CD4-positive, CD25-positive, alpha-beta regulatory T cell (primary cell): Measurements from ENCODE around the gene ZNF462. TPM values are rescaled to one million over a fixed set of nuclear protein-coding genes. Genes with fewer than 3 reads are reported as not detected.

ENCODE experiments used
- ATAC-seq, 2 donors: fragments of 150-1000 bp; cut with Tn5 transposase; one replicate each; pipeline ENCODE4 v1.10.0; 2021; ENCODE audit warnings: low read depth in 2 of 2, moderate number of reproducible peaks in 2 of 2, moderate library complexity in 1 of 2
- DNase-seq, 3 donors: peaks; one replicate each; pipeline versions ENCODE4 v3.0.0 to v3.0.0-alpha.2; 2012 to 2022; ENCODE audit warnings: mixed read lengths in 1 of 3
- H3K27ac ChIP-seq: one replicate; pipeline ENCODE4 v1.7.0; 2013; ENCODE audit warnings: mild to moderate bottlenecking, low read length; ENCODE audit not compliant: insufficient read depth, poor library complexity, severe bottlenecking
- H3K27me3 ChIP-seq: one replicate; pipeline ENCODE4 v1.7.0; 2013; ENCODE audit warnings: low read length; ENCODE audit not compliant: control insufficient read depth, insufficient read depth
- H3K36me3 ChIP-seq: one replicate; pipeline ENCODE4 v1.7.0; 2013; ENCODE audit warnings: mild to moderate bottlenecking, low read length, moderate library complexity; ENCODE audit not compliant: control insufficient read depth, insufficient read depth
- H3K4me1 ChIP-seq: 2 replicates; pipeline ENCODE4 v1.7.0; 2013; ENCODE audit warnings: mild to moderate bottlenecking, low read length; ENCODE audit not compliant: insufficient read depth, control insufficient read depth, poor library complexity, severe bottlenecking
- H3K4me3 ChIP-seq: one replicate; pipeline ENCODE4 v1.7.0; 2013; ENCODE audit warnings: low read depth, mild to moderate bottlenecking, low read length, moderate library complexity
- H3K9me3 ChIP-seq, 2 experiments: 1 replicate in 1 of 2; 2 replicates in 1 of 2; pipeline ENCODE4 v1.7.0; 2013; ENCODE audit warnings: low read length in 2 of 2, mild to moderate bottlenecking in 1 of 2, moderate library complexity in 1 of 2; ENCODE audit not compliant: control insufficient read depth in 2 of 2
- H3K27ac Mint-ChIP-seq, 3 donors: one replicate each; pipeline ENCODE4 v1.8.0; 2020 to 2022; ENCODE audit warnings: mild to moderate bottlenecking in 3 of 3, mixed read lengths in 3 of 3, moderate library complexity in 2 of 3
- H3K27me3 Mint-ChIP-seq: one replicate; pipeline ENCODE4 v1.8.0; 2022; ENCODE audit warnings: mild to moderate bottlenecking, mixed read lengths
- H3K36me3 Mint-ChIP-seq: one replicate; pipeline ENCODE4 v1.8.0; 2020; ENCODE audit warnings: mixed read lengths
- H3K4me1 Mint-ChIP-seq, 4 donors: one replicate each; pipeline ENCODE4 v1.8.0; 2020 to 2022; ENCODE audit warnings: mixed read lengths in 4 of 4, mild to moderate bottlenecking in 1 of 4
- H3K4me3 Mint-ChIP-seq, 4 donors: one replicate each; pipeline ENCODE4 v1.8.0; 2020 to 2022; ENCODE audit warnings: mild to moderate bottlenecking in 4 of 4, mixed read lengths in 4 of 4, moderate library complexity in 3 of 4
- H3K9me3 Mint-ChIP-seq, 7 donors: one replicate each; pipeline ENCODE4 v1.8.0; 2020 to 2022; ENCODE audit warnings: mixed read lengths in 7 of 7, mild to moderate bottlenecking in 3 of 7, moderate library complexity in 2 of 7
- polyA plus RNA-seq, 4 donors: library from polyadenylated mRNA; unstranded; fragments of 300-500 nt; fragmentation: Illumina TruSeq; gene quantifications; one replicate each; pipeline ENCODE4 v1.2.3, GENCODE V29; 2021
- total RNA-seq: library from RNA; stranded (reverse); gene quantifications from one replicate; pipeline ENCODE4 v1.2.3, GENCODE V29; 2022

ZNF462 gene
- total and polyA plus RNA-seq, 5 donors from 2014 or later = 0.62 to 1.7 TPM; not detected in 3

DNA sequence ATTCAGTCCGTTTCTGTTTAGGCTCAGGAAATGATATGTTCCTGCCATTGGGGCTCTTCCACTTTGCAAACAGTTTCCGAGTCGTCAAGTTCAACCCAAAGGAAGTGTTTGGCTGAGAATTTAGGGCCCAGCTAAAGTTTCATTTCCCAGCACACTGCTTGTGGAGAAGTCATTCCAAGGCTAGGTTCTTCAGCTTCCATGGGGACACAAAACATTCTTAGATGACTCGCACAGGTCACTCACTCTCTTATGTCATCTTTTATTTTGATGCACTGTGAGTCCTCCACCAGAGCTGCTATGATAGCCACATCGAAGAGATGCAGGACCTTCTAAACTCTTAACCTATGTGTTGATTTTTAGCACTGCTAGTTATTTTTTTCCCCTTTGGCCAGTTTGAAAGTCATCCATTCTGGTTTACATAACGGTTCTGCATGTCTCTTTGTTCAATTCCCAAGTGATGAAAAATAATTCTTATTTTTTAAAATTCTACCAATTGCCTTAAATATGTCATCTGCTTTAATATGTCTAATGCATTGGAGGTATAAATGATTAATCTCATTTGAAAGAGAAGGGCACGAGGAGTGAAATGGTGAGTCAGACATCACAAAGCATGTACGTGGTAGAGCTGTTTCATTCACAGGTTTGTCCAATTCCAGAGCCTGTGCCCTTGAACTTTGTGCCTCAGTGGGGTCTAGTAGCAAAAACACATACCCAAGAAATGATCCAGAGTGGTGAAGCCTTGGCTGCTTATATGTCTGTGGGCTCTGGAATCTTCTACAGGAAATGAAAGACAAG, 84.3 kb downstream of the ZNF462 start:
- Mint-ChIP-seq H3K9me3 (peaks cover 0 to 2% (median 0%) of the 10 kb centered on the region in 7 donors), H3K4me3 (no peak overlapping the region), H3K27ac (no peak overlapping the region), H3K36me3 (no peaks in the 10 kb centered on the region), H3K27me3 (no peaks in the 10 kb centered on the region), H3K4me1 (no peaks in the 10 kb centered on the region)
- no peaks in the 10 kb centered on the region for H3K9me3 ChIP-seq
- ATAC-seq = no peak
- H3K4me3 ChIP-seq = no peak overlapping the region
- DNase-seq = no peak
- H3K27me3 ChIP-seq = no peaks in the 10 kb centered on the region
- H3K27ac ChIP-seq = no peak overlapping the region
- no peaks in the 10 kb centered on the region for H3K4me1 ChIP-seq
- no peaks in the 10 kb centered on the region for H3K36me3 ChIP-seq

DNA sequence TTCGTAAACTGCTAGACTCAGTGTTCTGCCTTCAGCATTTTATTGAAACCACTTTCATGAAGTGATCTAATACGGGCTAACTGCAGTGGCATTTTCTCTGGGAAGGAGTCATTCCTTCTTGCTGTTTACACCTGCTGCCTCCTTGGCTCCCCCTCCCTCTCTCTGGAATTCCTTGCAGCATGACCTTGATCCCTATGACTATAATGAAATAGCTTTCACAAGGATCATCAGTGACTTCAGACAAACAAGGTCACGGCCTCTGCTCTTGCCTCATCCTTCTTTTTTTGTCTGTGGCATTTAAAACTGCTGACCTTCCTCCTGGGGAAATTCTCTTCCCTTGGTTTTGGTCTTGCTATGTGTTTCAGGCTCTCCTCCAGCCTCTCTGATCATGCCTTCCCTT, 90.2 kb downstream of the ZNF462 start:
- ATAC-seq = no peak
- H3K4me1 Mint-ChIP-seq = no peaks in the 10 kb centered on the region
- H3K27ac Mint-ChIP-seq = no peak overlapping the region
- H3K36me3 Mint-ChIP-seq = no peaks in the 10 kb centered on the region
- DNase-seq = no peak
- peaks cover 5% of the 10 kb centered on the region for H3K27me3 Mint-ChIP-seq
- Histone ChIP-seq H3K4me1 (no peaks in the 10 kb centered on the region), H3K27ac (no peak overlapping the region), H3K27me3 (no peaks in the 10 kb centered on the region), H3K36me3 (no peaks in the 10 kb centered on the region), H3K4me3 (no peak overlapping the region), H3K9me3 (no peaks in the 10 kb centered on the region)
- H3K4me3 Mint-ChIP-seq = no peak overlapping the region
- H3K9me3 Mint-ChIP-seq = peaks cover 0 to 15% (median 2%) of the 10 kb centered on the region in 7 donors

DNA sequence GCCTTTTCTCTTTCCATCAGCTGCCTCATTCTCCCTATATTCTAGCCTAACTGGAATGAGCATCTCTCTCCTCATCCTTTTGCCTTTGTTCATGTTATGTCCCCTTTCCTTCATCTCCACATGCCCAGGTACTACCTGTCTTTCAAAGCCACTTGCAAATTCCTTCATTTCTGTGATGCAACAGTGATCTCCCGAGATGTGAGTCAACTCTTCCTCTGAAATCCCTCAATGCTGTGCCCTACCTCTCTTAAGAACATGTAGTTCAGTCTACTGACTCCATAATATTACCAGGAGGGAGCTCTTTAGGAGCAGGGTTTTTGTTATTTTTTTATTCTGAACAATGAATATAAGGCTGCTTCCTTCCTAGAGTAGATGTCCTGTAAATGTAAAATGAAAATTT, 91.6 kb downstream of the ZNF462 start:
- no peak for ATAC-seq
- Histone ChIP-seq H3K4me1 (no peaks in the 10 kb centered on the region), H3K27ac (no peak overlapping the region), H3K9me3 (no peaks in the 10 kb centered on the region), H3K4me3 (no peak overlapping the region), H3K36me3 (no peaks in the 10 kb centered on the region), H3K27me3 (no peaks in the 10 kb centered on the region)
- Mint-ChIP-seq H3K36me3 (no peaks in the 10 kb centered on the region), H3K4me1 (no peaks in the 10 kb centered on the region), H3K9me3 (peaks cover 0 to 15% (median 2%) of the 10 kb centered on the region in 7 donors), H3K27ac (no peak overlapping the region), H3K27me3 (peaks cover 5% of the 10 kb centered on the region), H3K4me3 (no peak overlapping the region)
- DNase-seq = no peak

DNA sequence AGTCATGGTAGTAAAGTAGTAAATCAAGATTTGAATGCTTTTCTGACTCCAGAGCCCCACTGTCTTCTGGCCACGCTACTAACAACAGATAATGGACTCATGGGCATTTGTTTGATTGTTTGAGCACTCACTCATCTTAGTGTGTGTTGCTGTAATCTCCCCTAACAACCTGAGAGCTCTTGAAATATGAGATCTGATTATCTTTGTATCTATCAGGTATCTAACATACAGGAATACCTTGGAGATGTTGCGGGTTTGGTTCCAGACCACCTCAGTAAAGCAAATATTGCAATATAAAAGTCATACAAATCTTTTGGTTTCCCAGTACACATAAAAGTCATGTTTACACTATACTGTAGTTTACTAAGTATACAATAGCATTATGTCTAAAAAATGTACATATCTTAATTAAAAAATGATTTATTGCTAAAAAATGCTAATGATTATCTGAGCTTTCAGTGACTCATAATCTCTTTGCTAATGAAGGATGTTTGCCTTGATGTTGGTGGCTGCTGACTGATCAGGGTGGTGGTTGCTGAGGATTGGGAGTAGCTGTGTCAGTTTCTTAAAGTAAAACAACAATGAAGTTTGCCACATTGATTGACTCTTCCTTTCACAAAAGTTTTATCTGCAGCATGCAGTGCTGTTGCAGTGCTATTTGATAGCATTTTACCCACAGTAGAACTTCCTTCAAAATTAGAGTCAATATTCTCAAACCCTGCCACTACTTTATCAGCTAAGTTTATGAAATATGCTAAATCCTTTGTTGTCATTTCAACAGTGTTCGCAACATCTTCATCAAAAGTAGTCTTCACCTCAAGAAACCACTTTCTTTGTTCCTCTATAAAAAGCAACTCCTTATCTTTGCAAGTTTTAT, 92.2 kb downstream of the ZNF462 start:
- peaks cover 5% of the 10 kb centered on the region for H3K27me3 Mint-ChIP-seq
- no peaks in the 10 kb centered on the region for H3K36me3 Mint-ChIP-seq
- DNase-seq (no peak), ATAC-seq (no peak)
- no peak overlapping the region for H3K4me3 Mint-ChIP-seq
- Histone ChIP-seq H3K27me3 (no peaks in the 10 kb centered on the region), H3K4me1 (no peaks in the 10 kb centered on the region), H3K36me3 (no peaks in the 10 kb centered on the region), H3K4me3 (no peak overlapping the region), H3K9me3 (no peaks in the 10 kb centered on the region), H3K27ac (no peak overlapping the region)
- no peak overlapping the region for H3K27ac Mint-ChIP-seq
- H3K4me1 Mint-ChIP-seq = no peaks in the 10 kb centered on the region
- H3K9me3 Mint-ChIP-seq = peaks cover 0 to 15% (median 2%) of the 10 kb centered on the region in 7 donors

DNA sequence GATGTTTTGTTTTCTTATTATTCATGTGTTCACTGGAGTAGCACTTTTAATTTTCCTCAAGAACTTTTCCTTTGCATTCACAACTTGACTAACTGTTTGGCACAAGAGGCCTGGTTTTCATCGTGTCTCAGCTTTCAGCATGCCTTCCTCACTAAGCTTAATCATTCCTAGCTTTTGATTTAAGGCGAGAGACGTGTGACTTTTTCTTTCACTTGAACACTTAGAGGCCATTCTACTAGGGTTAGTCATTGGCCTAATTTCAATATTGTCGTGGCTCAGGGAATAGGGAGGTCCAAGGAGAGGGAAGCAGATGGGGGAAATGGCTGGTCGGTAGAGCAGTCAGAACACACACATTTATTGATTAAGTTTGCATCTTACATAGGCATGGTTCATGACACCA, 94.0 kb downstream of the ZNF462 start:
- Mint-ChIP-seq H3K36me3 (no peaks in the 10 kb centered on the region), H3K4me3 (no peak overlapping the region), H3K9me3 (peaks cover 0 to 14% (median 2%) of the 10 kb centered on the region in 7 donors), H3K27me3 (peaks cover 5% of the 10 kb centered on the region), H3K27ac (no peak overlapping the region), H3K4me1 (no peaks in the 10 kb centered on the region)
- Histone ChIP-seq H3K27me3 (no peaks in the 10 kb centered on the region), H3K9me3 (no peaks in the 10 kb centered on the region), H3K4me3 (no peak overlapping the region), H3K27ac (no peak overlapping the region), H3K36me3 (no peaks in the 10 kb centered on the region), H3K4me1 (no peaks in the 10 kb centered on the region)
- DNase-seq (no peak), ATAC-seq (no peak)

DNA sequence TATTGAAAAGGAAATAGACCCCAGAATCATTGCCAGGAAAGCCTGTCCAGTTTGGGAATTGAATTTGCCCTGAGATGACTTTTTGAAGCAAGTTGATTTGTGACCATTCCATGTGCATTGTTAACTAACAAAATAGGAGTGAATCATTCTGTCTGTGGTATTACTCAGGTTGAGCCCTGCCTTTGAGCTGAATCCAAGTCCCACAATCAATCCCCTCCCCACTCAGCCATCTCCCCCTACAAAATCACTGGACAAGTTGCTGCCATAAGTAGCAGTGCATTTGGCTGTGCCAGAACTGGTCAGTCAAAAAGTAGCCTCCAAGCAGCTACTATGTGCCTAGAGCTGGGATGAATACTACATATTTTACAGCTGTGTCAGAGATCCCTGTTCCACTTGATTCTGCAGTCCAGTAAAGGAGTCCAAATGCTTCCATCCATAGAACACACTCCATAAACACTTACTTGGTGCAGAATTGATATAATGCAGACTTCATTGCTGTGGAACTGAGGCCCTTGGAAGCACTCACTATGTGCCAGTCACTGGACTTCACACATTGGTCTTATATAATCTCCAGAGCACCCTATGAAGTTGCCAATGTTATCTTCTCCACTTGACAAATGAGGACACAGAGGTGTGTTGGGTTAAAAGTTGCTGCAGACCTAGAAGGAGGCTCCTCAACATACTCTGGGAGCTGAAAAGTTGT, 96.1 kb downstream of the ZNF462 start:
- ATAC-seq (no peak), DNase-seq (no peak)
- no peaks in the 10 kb centered on the region for H3K36me3 Mint-ChIP-seq
- peaks cover 0 to 9% (median 0%) of the 10 kb centered on the region in 7 donors for H3K9me3 Mint-ChIP-seq
- H3K27me3 Mint-ChIP-seq = no peaks in the 10 kb centered on the region
- H3K4me3 Mint-ChIP-seq = no peak overlapping the region
- Histone ChIP-seq H3K36me3 (no peaks in the 10 kb centered on the region), H3K27ac (no peak overlapping the region), H3K4me1 (no peaks in the 10 kb centered on the region), H3K27me3 (no peaks in the 10 kb centered on the region), H3K4me3 (no peak overlapping the region), H3K9me3 (no peaks in the 10 kb centered on the region)
- no peak overlapping the region for H3K27ac Mint-ChIP-seq
- H3K4me1 Mint-ChIP-seq = no peaks in the 10 kb centered on the region

DNA sequence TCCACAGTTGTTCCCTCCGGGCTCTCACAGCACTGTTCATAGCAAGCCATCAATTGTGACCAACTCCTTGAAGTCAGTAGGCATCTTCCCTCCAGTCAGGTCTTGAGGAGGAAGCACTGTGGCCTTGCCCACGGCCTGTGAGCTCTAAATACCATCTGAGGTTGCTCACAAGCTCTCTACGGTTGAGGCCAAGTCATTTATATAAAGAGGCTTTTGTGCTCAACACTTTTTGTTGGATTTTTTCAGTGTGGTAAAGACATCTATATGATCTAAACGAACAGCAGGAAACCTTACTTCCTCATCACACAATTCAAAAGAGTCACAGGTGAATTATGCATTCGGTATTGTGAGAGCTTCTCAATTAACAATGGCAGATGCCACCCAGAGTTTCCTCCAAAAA, 97.3 kb downstream of the ZNF462 start:
- no peak overlapping the region for H3K4me3 ChIP-seq
- no peaks in the 10 kb centered on the region for H3K27me3 ChIP-seq
- Mint-ChIP-seq H3K27me3 (no peaks in the 10 kb centered on the region), H3K9me3 (peaks cover 0 to 11% (median 0%) of the 10 kb centered on the region in 7 donors), H3K4me1 (no peaks in the 10 kb centered on the region), H3K36me3 (no peaks in the 10 kb centered on the region), H3K27ac (no peak overlapping the region), H3K4me3 (no peak overlapping the region)
- no peaks in the 10 kb centered on the region for H3K4me1 ChIP-seq
- no peak overlapping the region for H3K27ac ChIP-seq
- DNase-seq (no peak), ATAC-seq (no peak)
- H3K36me3 ChIP-seq = no peaks in the 10 kb centered on the region
- no peaks in the 10 kb centered on the region for H3K9me3 ChIP-seq
